ENCODE measurements around the gene AMBP.

AMBP gene

DNA sequence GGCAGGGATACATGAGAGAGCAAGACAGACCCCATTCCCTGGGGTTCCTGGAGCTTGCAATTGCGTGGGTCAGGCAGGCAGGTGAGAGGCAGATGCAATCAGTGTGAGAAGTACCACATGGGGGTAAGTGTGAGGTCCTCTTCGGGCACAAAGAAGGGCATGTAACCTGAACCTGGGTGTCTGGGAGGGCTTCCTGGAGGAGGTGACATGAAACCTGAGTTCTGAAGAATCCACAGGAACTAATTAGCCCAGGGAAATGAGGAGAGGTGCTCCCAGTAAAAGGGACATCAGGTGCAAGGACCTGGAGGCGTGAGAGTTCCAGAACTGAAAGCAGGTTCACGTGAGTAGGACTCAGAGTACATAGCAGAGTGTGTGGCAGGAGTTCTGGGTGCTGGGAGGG is 2.5 kb downstream of the AMBP start:
- TF ChIP-seq RAD21 (IDR thresholded peaks at IDR 0.05; ENCODE audit: low read depth) (no peak), TEAD4 (IDR thresholded peaks at IDR 0.05) (no peak), CEBPB (IDR thresholded peaks at IDR 0.05) (no peak), ZBTB7A (IDR thresholded peaks at IDR 0.05; ENCODE audit: low read depth) (no peak), EGR1 (IDR thresholded peaks at IDR 0.05) (no peak), EP300 (IDR thresholded peaks at IDR 0.05; ENCODE audit: borderline replicate concordance) (no peak), CREB1 (IDR thresholded peaks at IDR 0.05; ENCODE audit: low read depth) (no peak), FOXM1 (IDR thresholded peaks at IDR 0.05; ENCODE audit: borderline replicate concordance, low read depth) (no peak)
- TF ChIP-seq, protein P1, sequence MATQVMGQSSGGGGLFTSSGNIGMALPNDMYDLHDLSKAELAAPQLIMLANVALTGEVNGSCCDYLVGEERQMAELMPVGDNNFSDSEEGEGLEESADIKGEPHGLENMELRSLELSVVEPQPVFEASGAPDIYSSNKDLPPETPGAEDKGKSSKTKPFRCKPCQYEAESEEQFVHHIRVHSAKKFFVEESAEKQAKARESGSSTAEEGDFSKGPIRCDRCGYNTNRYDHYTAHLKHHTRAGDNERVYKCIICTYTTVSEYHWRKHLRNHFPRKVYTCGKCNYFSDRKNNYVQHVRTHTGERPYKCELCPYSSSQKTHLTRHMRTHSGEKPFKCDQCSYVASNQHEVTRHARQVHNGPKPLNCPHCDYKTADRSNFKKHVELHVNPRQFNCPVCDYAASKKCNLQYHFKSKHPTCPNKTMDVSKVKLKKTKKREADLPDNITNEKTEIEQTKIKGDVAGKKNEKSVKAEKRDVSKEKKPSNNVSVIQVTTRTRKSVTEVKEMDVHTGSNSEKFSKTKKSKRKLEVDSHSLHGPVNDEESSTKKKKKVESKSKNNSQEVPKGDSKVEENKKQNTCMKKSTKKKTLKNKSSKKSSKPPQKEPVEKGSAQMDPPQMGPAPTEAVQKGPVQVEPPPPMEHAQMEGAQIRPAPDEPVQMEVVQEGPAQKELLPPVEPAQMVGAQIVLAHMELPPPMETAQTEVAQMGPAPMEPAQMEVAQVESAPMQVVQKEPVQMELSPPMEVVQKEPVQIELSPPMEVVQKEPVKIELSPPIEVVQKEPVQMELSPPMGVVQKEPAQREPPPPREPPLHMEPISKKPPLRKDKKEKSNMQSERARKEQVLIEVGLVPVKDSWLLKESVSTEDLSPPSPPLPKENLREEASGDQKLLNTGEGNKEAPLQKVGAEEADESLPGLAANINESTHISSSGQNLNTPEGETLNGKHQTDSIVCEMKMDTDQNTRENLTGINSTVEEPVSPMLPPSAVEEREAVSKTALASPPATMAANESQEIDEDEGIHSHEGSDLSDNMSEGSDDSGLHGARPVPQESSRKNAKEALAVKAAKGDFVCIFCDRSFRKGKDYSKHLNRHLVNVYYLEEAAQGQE (IDR thresholded peaks at IDR 0.05; ENCODE audit: low read depth): no peak

GRCh38 chr9:114072184-114073140 is 5.6 kb downstream of the AMBP start:
- TF ChIP-seq ZBTB7A (IDR thresholded peaks at IDR 0.05; ENCODE audit: low read depth): peak; percentile 47; the same call in 1 of the 2 replicates
- TF ChIP-seq NFIC (IDR thresholded peaks at IDR 0.05): peak; percentile 99
- peak; percentile 87 for TF ChIP-seq TCF12 (IDR thresholded peaks at IDR 0.05; ENCODE audit: low read depth)
- 0 out of 2 replicates have a peak, but pooled peaks have one; percentile 42 for TF ChIP-seq YY1 (IDR thresholded peaks at IDR 0.05; ENCODE audit: low read depth)
- TF ChIP-seq EP300 (IDR thresholded peaks at IDR 0.05; ENCODE audit: borderline replicate concordance): peak; percentile 73; the same call in 1 of the 2 replicates
- TF ChIP-seq MAX (IDR thresholded peaks at IDR 0.05): peak; percentile 53
- no peak for TF ChIP-seq EGR1 (IDR thresholded peaks at IDR 0.05)
- peak; percentile 76 for TF ChIP-seq TEAD4 (IDR thresholded peaks at IDR 0.05)
- TF ChIP-seq RAD21 (IDR thresholded peaks at IDR 0.05; ENCODE audit: low read depth): no peak

GRCh38 chr9:114071197-114071795 is 6.8 kb downstream of the AMBP start:
- no peak for TF ChIP-seq USF1 (IDR thresholded peaks at IDR 0.05)
- TF ChIP-seq FOXM1 (IDR thresholded peaks at IDR 0.05; ENCODE audit: borderline replicate concordance, low read depth): no peak
- no peak for TF ChIP-seq MAX (IDR thresholded peaks at IDR 0.05)
- no peak for TF ChIP-seq TAF1 (IDR thresholded peaks at IDR 0.05; ENCODE audit: low read depth)
- TF ChIP-seq EGR1 (IDR thresholded peaks at IDR 0.05): no peak
- no peak for TF ChIP-seq YY1 (IDR thresholded peaks at IDR 0.05; ENCODE audit: low read depth)
- no peak for TF ChIP-seq RAD21 (IDR thresholded peaks at IDR 0.05; ENCODE audit: low read depth)
- TF ChIP-seq, protein P1 (IDR thresholded peaks at IDR 0.05; ENCODE audit: low read depth): no peak
- TF ChIP-seq ZBTB7A (IDR thresholded peaks at IDR 0.05; ENCODE audit: low read depth): no peak
- no peak for TF ChIP-seq EP300 (IDR thresholded peaks at IDR 0.05; ENCODE audit: borderline replicate concordance)
- TF ChIP-seq CREB1 (IDR thresholded peaks at IDR 0.05; ENCODE audit: low read depth): no peak
- no peak for TF ChIP-seq TEAD4 (IDR thresholded peaks at IDR 0.05)
- TF ChIP-seq TCF12 (IDR thresholded peaks at IDR 0.05; ENCODE audit: low read depth): no peak
- TF ChIP-seq CEBPB (IDR thresholded peaks at IDR 0.05): no peak
- TF ChIP-seq NFIC (IDR thresholded peaks at IDR 0.05): no peak

DNA sequence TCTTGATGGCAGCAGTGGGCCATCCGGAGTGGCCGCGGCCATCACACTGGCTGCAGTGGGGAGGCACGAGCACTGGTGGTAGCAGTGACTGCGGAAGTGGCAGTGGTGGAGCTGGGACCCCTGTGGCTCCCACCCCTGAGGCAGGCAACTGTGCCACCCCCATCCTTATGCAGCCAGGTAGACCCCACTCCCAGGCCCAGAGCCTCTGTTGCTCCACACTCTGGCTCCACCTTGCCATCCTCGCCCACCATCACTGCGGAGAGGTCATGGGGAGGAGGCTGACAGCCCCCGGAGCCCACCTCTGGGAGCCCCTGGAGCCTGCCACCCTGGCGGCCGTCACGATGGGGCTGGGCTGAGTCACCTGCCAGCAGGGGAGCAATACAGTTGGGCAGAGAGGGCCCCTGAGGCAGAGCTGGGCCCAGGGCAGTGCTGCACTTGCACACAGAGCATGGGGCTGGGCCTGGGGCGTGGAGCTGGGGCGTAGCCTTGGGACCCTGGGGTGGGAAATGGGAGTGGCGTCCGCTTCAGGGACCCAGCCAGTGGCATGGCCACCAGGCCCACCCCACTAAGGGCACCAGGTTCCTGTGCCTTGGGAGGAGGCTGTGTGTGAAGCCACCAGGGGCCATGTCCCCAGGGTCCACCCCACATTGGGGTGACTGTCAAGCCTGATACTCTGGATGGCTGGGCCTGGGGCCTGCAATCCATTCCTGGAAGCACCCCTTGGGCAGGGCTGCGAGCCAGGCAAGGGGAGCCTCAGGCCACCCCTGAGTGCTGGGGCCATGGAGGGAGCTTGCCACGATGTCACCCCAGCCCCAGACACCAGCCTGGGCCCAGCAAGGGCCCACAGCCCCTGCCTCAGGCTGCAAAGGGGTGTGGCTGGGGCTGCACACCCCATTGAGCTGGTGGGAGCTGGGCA is 7.7 kb downstream of the AMBP start:
- TF ChIP-seq CEBPB (IDR thresholded peaks at IDR 0.05) (no peak), USF1 (IDR thresholded peaks at IDR 0.05) (no peak), TEAD4 (IDR thresholded peaks at IDR 0.05) (no peak), TAF1 (IDR thresholded peaks at IDR 0.05; ENCODE audit: low read depth) (no peak), FOXM1 (IDR thresholded peaks at IDR 0.05; ENCODE audit: borderline replicate concordance, low read depth) (no peak), EGR1 (IDR thresholded peaks at IDR 0.05) (no peak), YY1 (IDR thresholded peaks at IDR 0.05; ENCODE audit: low read depth) (no peak), CREB1 (IDR thresholded peaks at IDR 0.05; ENCODE audit: low read depth) (no peak)

Data from Ishikawa (cell line).